A673 (cell line): ENCODE results near the gene KIF26B. TPM values are rescaled to one million over a fixed set of nuclear protein-coding genes. Genes with fewer than 3 reads are reported as not detected.

Experiments
- BruUV-seq: library from RNA; stranded (reverse); fragments of 400-500 nt; replicated peaks from 2 replicates; lab custom pipeline; 2021; lab: Mats Ljungman, UMichigan
- CTCF ChIA-PET: fragments of 300-600 bp; sonication (Branson Sonifier 250); formaldehyde crosslinking; loops from one replicate; lab custom pipeline; 2022; ENCODE audit warnings: antibody characterized with exemption; lab: Charles Lee
- POLR2A ChIA-PET: fragments of 300-600 bp; sonication (Branson Sonifier 250); formaldehyde crosslinking; loops from one replicate; lab custom pipeline; 2022; ENCODE audit warnings: antibody characterized with exemption; ENCODE audit not compliant: low non-redundant PET; lab: Charles Lee
- DNase-seq: peaks from one replicate; pipeline ENCODE4 v3.0.0-alpha.2; 2015; ENCODE audit warnings: low spot score
- H3K27ac ChIP-seq: fragments of 200-600 bp; sonication (generic); 2 replicates; pipeline ENCODE4 v1.5.1; 2016; ENCODE audit warnings: mixed run types, low read depth, mild to moderate bottlenecking, mixed read lengths, antibody characterized with exemption, low read length; ENCODE audit not compliant: poor library complexity, severe bottlenecking
- H3K27me3 ChIP-seq: fragments of 200-600 bp; sonication (generic); replicated peaks from 2 replicates; pipeline ENCODE4 v1.6.1; 2017; ENCODE audit warnings: mixed run types, low read depth, mild to moderate bottlenecking, mixed read lengths, antibody characterized with exemption, low read length; ENCODE audit not compliant: insufficient read depth, poor library complexity
- H3K36me3 ChIP-seq: fragments of 200-600 bp; sonication (generic); 2 replicates; pipeline ENCODE4 v1.6.1; 2016; ENCODE audit warnings: mixed run types, mild to moderate bottlenecking, mixed read lengths, antibody characterized with exemption, low read length; ENCODE audit not compliant: insufficient read depth, poor library complexity, severe bottlenecking
- H3K4me1 ChIP-seq: fragments of 200-600 bp; sonication (generic); 2 replicates; pipeline ENCODE4 v1.6.1; 2017; ENCODE audit warnings: mixed run types, mild to moderate bottlenecking, mixed read lengths, antibody characterized with exemption, low read length; ENCODE audit not compliant: insufficient read depth, poor library complexity, severe bottlenecking
- H3K4me3 ChIP-seq: fragments of 200-600 bp; sonication (generic); 2 replicates; pipeline ENCODE4 v1.5.1; 2016; ENCODE audit warnings: low read depth, mixed run types, mild to moderate bottlenecking, mixed read lengths, low read length; ENCODE audit not compliant: poor library complexity, severe bottlenecking
- H3K9me3 ChIP-seq: fragments of 200-600 bp; sonication (generic); 2 replicates; pipeline ENCODE4 v1.6.1; 2016; ENCODE audit warnings: mixed run types, low read depth, mild to moderate bottlenecking, mixed read lengths, antibody characterized with exemption, low read length; ENCODE audit not compliant: poor library complexity, severe bottlenecking
- CTCF ChIP-seq: fragments of 300-800, 200-600 bp; sonication (generic); conservative IDR thresholded peaks from 2 replicates; pipeline ENCODE4 v1.5.1; 2017; ENCODE audit warnings: low read depth, mild to moderate bottlenecking, antibody characterized with exemption, low read length, moderate library complexity, mixed read lengths
- EZH2 ChIP-seq: fragments of 200-600 bp; sonication (generic); IDR thresholded peaks from 2 replicates; pipeline ENCODE4 v1.6.1; 2017; ENCODE audit warnings: borderline replicate concordance, low read depth, mild to moderate bottlenecking, mixed read lengths, antibody characterized with exemption, low read length; ENCODE audit not compliant: poor library complexity, severe bottlenecking
- intact Hi-C: fragments of 100-400 bp; cut with micrococcal nuclease; formaldehyde crosslinking; loops from one replicate; pipeline ENCODE4 v1.10.0; 2022; ENCODE audit not compliant: unreplicated experiment
- total RNA-seq: library from RNA; stranded (reverse); gene quantifications from 2 replicates; pipeline ENCODE4 v1.2.3, GENCODE V29; 2021

The KIF26B gene
- total RNA-seq, 1 experiment from 2014 or later, result not detected

GRCh38 chr1:245462161-245462560, 307.4 kb downstream of the KIF26B start:
- BruUV-seq, result no TSS peak
- DNase-seq, result no peak
- H3K27ac ChIP-seq, result no peak overlapping the region
- H3K4me1 ChIP-seq, result no peaks in the 10 kb centered on the region
- no peak overlapping the region for H3K4me3 ChIP-seq
- no peak for TF ChIP-seq CTCF
- no peak for TF ChIP-seq EZH2
- no peaks in the 10 kb centered on the region for H3K9me3 ChIP-seq
- POLR2A ChIA-PET, result no interaction called here
- H3K27me3 ChIP-seq, result peaks cover 51% of the 10 kb centered on the region
- CTCF ChIA-PET, result no interaction called here
- no peaks in the 10 kb centered on the region for H3K36me3 ChIP-seq
- intact Hi-C loops, result no loop called here

- TF ChIP-seq CTCF, result no peak
- no peak for TF ChIP-seq EZH2
- intact Hi-C loops, result no loop called here
- Histone ChIP-seq H3K4me1 (no peaks in the 10 kb centered on the region), H3K27me3 (peaks cover 39% of the 10 kb centered on the region), H3K36me3 (no peaks in the 10 kb centered on the region), H3K4me3 (no peak overlapping the region), H3K9me3 (no peaks in the 10 kb centered on the region), H3K27ac (no peak overlapping the region)
- CTCF ChIA-PET, result no interaction called here
- no TSS peak for BruUV-seq
- no peak for DNase-seq
- POLR2A ChIA-PET, result no interaction called here
Observed at GRCh38 chr1:245463392-245464165, 308.8 kb downstream of the KIF26B start.

GRCh38 chr1:245464290-245464689, 309.5 kb downstream of the KIF26B start:
- Histone ChIP-seq H3K4me1 (no peaks in the 10 kb centered on the region), H3K27me3 (peaks cover 37% of the 10 kb centered on the region), H3K4me3 (no peak overlapping the region), H3K27ac (no peak overlapping the region), H3K36me3 (no peaks in the 10 kb centered on the region), H3K9me3 (no peaks in the 10 kb centered on the region)
- intact Hi-C loops, result no loop called here
- POLR2A ChIA-PET, result no interaction called here
- no peak for DNase-seq
- CTCF ChIA-PET, result no interaction called here
- TF ChIP-seq EZH2, result no peak
- TF ChIP-seq CTCF, result no peak
- no TSS peak for BruUV-seq
